GM13976 (cell line): ENCODE data around the gene LYST.

ENCODE experiments used
- DNase-seq: peaks from one replicate; pipeline ENCODE4 v3.0.0; 2012; ENCODE audit warnings: low spot score
- in situ Hi-C: fragments of 300-500 bp; cut with MboI; formaldehyde crosslinking; loops from one replicate; pipeline ENCODE4 v1.12.0; 2022; ENCODE audit warnings: low sequenced_read_pairs, mixed read lengths, inconsistent platforms; ENCODE audit not compliant: unreplicated experiment
- TF ChIP-seq, protein P1 (sequence below): IDR thresholded peaks from 2 replicates; pipeline ENCODE4 v1.5.1; 2012; ENCODE audit warnings: borderline replicate concordance, mild to moderate bottlenecking; ENCODE audit not compliant: insufficient read depth; ENCODE audit errors: extremely low read depth, missing control alignments, control extremely low read depth

Gene LYST

GRCh38 chr1:235735621-235736020, 131.1 kb downstream of the LYST start:
- TF ChIP-seq, protein P1, sequence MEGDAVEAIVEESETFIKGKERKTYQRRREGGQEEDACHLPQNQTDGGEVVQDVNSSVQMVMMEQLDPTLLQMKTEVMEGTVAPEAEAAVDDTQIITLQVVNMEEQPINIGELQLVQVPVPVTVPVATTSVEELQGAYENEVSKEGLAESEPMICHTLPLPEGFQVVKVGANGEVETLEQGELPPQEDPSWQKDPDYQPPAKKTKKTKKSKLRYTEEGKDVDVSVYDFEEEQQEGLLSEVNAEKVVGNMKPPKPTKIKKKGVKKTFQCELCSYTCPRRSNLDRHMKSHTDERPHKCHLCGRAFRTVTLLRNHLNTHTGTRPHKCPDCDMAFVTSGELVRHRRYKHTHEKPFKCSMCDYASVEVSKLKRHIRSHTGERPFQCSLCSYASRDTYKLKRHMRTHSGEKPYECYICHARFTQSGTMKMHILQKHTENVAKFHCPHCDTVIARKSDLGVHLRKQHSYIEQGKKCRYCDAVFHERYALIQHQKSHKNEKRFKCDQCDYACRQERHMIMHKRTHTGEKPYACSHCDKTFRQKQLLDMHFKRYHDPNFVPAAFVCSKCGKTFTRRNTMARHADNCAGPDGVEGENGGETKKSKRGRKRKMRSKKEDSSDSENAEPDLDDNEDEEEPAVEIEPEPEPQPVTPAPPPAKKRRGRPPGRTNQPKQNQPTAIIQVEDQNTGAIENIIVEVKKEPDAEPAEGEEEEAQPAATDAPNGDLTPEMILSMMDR: no peak
- in situ Hi-C loops: no loop called here
- no peak for DNase-seq

DNA sequence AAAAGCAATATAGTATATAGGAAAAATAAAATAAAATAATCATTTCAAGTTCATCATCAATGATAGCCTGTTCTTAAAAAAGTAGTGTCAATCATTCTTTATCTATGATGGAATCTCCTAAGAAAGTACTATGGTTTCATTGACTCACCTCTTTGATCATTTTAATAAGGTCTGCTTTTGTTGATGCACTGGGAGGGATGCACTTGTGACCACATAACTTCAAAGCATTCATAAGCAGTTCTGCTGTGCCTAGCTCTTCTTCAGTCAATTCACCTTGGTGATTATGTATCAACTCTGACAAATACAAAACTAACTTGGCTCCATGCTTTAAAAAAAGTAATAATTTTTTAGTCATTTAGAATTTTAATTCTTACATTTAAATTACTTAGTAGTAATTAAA, 132.4 kb downstream of the LYST start:
- in situ Hi-C loops: no loop called here
- DNase-seq: no peak
- TF ChIP-seq, protein P1: no peak

GRCh38 chr1:235730007-235730406, 136.7 kb downstream of the LYST start:
- no peak for DNase-seq
- TF ChIP-seq, protein P1: no peak
- in situ Hi-C loops: no loop called here

GRCh38 chr1:235726557-235726956, 140.1 kb downstream of the LYST start:
- no peak for DNase-seq
- in situ Hi-C loops: no loop called here
- TF ChIP-seq, protein P1: no peak

DNA sequence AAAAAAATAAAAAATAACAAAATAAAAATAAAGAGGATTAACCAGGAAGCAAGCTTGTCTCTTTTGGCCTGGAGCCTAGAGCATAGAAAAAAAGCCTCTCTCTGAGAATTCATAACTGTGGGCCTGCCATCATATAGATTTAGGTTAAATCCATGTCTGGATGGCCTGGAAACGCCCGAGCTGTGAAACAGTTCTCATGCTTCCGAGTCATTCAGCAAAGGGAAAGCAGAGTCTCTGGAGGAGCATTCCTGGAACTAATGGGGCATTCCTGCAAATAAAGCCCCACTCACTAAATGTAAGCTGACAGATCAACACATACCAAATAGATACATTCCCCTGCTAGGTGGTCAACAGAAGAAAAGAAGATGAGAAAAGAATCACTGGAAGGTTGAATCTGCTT, 141.3 kb downstream of the LYST start:
- no peak for DNase-seq
- TF ChIP-seq, protein P1: no peak
- in situ Hi-C loops: no loop called here

- in situ Hi-C loops: no loop called here
Observed at GRCh38 chr1:235724730-235725129, 142.0 kb downstream of the LYST start.

More at GRCh38 chr1:235724730-235725129, 142.0 kb downstream of the LYST start:
- DNase-seq: no peak
- TF ChIP-seq, protein P1: no peak
